Left lobe of liver (tissue), 2 donors: ENCODE measurements around the gene RANBP17. TPM values are rescaled to one million over a fixed set of nuclear protein-coding genes. Genes with fewer than 3 reads are reported as not detected.
"Not testable (repeated sequence)": the region's sequence is repeated elsewhere in the genome, so short reads cannot be mapped to it uniquely, and the experiment has no call there.

Experiments
- ATAC-seq: fragments of 200-7000 bp; cut with Tn5 transposase; one replicate; pipeline ENCODE4 v1.9.1; 2020; ENCODE audit warnings: mild to moderate bottlenecking, moderate library complexity
- DNase-seq: peaks from one replicate; pipeline ENCODE4 v3.0.0-alpha.2; 2020; ENCODE audit warnings: low spot score
- total RNA-seq: library from RNA; stranded (reverse); gene quantifications from one replicate; pipeline ENCODE4 v1.2.1, GENCODE V29; 2021
- donor health status: DM: no; HTN: no; CAD: no; lungs with moderate emphysema.
- donor health status: DM: no; HTN: yes; CAD: no.

RANBP17 gene
- total RNA-seq, 1 donor from 2014 or later: 3.0 TPM

DNA sequence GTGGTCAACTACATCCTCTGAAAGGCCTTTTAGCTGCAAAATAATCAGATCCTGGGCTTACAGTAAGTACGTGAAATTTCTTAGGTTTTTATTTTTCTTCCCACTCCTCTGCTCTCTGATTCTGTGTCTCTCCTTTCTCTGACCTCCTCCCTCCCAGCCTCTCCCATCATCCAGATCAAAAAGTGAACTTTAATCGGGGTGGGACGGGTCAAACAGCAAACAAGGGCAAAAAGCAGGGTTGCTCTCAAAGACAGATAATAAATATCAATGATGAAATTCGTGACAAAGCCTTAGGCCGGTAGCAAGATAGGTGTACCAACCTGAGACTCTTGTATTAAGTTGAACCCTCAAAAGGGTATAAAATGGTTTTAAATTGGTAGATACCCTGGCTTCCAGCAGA, 76.1 kb downstream of the RANBP17 start:
- peak; percentile 78 for ATAC-seq

DNA sequence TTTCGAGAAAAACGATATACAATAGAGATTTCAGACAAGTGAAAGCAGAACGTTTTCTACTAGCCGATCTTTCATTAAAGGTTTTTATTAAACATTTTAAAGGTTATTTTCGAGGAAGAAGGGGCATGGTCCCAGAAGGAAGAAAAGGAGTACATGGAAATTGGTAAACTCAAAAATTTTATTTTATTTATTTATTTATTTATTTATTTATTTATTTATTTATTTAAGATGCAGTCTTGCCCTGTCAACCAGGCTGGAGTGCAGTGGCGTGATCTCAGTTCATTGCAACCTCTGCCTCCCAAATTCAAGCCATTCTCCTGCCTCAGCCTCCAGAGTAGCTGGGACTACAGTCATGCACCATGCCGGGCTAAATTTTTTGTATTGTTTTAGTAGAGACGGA, 77.4 kb downstream of the RANBP17 start:
- no peak for DNase-seq
- ATAC-seq: no peak

More for the DNA sequence above, 76.1 kb downstream of the RANBP17 start:
- no peak for DNase-seq

DNA sequence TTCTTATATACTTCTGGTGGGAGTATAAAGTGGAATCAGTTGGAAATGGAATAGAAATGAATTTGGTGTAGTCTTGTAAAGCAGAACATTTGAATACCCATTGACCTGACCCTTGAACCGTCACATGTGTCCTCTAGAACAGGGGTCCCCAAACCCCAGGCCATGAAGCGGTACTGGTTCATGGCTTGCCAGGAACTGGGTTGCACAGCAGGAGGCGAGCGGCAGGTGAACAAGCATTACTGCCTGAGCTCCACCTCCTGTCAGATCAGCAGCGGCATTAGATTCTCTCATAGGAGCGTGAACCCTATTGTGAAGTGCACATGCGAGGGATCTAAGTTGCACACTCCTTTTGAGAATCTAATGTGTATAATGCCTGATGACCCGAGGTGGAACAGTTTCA, 80.0 kb downstream of the RANBP17 start:
- DNase-seq: no peak
- ATAC-seq: no peak

DNA sequence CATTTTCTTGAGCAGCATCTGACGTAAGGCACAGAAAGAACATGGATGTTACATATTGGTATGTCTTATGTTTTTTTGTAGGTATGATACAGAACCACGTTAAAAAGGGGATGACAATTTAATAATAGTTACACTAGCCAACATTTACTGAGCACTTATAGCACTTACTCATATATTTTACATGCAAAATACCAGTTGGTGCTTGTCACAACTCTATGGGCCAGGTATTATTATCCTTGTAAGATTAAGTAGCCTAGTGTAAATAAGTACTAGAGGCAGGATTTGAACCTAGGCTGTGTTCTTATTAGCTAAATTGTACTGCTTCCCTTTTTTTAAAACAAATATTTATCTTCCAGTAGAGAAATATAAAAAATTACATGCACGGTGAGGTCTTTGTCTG, 83.5 kb downstream of the RANBP17 start:
- DNase-seq (no peak), ATAC-seq (no peak)

DNA sequence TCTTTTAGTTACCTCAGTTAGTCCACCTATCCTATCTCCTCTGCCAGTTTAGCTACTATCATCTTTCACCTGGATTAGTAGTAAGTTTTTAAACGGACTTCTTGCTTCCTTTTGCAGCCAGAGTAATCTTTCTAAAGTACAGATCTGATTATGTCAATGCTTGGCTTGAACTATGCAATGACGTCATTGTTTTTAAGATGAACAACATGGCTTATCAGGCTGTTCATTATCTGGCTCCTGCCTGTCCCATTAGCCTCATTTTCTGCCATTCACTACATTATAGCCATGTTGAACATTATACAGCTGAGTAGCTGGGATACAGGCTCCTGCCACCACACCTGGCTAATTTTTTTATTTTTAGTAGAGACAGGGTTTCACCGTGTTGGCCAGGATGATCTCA, 98.7 kb downstream of the RANBP17 start:
- no peak for ATAC-seq

DNA sequence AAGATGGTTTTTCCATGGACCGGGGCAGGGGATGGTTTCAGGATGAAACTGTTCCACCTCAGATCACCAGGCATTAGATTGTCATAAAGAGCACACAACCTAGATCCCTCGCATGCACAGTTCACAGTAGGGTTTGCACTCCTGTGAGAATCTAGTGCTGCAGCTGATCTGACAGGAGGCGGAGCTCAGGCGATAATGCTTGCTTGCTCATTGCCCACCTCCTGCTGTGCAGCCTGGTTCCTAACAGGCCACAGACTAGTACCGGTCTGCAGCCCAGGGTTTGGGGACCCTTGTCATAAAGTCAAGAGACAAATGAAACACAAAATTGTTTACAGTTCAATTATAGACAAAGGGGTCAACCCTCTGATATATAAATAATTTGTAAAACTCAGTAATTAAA, 101.7 kb downstream of the RANBP17 start:
- ATAC-seq (no peak), DNase-seq (no peak)

More for the DNA sequence above, 98.7 kb downstream of the RANBP17 start:
- no peak for DNase-seq

DNA sequence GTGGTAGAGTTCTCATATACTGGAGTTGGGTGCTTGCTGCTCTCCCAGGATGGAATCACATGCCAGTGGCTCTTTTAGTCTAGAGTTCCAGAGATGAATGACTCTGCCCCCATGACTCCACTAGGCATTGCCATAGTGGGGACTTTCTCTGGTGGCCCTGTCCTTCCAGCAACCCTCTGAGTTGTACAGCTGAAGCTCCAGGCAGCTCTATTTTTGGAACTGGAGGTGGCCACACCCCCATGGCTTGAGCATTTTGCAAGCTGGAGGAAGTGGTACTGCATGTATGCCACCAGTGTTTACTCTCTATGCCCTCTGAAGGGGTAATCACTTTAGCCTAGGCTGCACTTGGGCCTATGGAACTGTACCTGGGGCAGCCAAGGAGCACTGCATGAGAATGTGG, 112.6 kb downstream of the RANBP17 start:
- no peak for DNase-seq

DNA sequence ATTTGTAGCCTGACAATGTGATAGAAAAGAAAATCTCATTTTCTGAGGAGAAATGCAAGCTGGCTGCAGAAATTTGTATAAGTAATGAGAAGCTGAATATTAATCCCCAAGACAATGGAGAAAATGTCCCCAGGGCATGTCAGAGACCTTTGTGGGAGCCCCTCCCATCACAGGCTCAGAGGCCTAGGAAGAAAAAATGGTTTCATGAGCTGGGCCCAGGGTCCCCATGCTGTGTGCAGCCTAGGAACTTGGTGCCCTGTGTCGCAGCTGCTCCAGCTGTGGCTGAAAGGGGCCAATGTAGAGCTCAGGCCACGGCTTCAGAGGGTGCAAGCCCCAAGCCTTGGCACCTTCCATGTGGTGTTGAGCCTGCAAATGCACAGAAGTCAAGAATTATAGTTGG, 118.4 kb downstream of the RANBP17 start:
- not testable (repeated sequence) for DNase-seq, ATAC-seq

More for the DNA sequence above, 112.6 kb downstream of the RANBP17 start:
- ATAC-seq: no peak

DNA sequence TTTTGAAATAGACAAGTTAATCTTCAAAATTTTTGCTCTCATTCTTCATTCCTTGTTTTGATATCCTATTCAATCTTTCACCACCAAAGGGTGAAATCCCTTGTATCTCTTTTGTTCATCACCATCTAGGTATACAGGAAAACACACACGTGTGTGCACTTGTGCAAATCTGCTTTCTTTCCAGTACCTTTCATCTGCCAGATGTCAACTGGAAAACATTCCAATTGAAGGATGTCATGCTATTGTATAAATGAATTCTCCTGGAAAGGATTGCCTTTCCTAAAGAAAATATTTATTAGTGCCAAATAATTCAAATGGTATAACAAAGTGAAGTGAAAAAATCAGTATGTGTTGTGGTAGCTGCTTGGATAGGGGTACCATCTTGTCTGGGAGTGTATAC, 123.7 kb downstream of the RANBP17 start:
- ATAC-seq (no peak), DNase-seq (no peak)

DNA sequence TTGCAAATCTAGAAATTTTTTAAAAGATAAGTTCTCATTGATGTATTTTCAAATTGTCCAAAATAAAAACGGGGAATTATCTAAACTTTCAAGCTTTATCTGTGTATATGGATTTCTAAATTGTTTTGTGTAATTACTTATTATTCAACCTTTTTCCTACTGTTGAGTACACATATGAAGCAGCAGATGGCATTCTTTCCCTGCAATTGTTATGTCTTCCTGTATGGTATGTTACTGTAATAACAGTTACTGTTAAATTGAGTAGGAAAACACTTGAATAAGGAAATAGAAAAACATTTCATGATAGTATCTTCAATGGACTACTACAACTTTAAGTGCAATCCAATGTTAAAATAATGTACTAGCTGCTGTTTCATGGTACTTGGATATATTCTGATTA, 124.8 kb downstream of the RANBP17 start:
- DNase-seq (no peak), ATAC-seq (no peak)

DNA sequence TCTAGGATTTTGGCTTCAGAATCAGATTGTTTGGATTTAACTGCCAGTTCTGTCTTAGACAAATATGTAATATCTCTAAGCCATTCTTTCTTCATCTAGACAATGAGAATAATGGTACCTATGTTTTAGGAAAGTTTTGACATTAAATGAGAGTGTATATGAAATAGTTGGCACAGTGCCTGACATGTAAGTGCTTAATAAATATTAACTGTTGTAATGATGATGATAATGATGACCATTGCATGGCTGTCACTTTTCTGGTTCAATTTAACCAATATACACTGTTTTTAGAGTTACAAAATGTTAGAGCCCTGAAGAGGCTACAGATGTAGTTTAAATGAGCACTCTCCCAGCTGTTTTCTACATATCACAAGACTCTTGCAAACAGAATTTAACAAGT, 131.7 kb downstream of the RANBP17 start:
- DNase-seq: no peak
- no peak for ATAC-seq

DNA sequence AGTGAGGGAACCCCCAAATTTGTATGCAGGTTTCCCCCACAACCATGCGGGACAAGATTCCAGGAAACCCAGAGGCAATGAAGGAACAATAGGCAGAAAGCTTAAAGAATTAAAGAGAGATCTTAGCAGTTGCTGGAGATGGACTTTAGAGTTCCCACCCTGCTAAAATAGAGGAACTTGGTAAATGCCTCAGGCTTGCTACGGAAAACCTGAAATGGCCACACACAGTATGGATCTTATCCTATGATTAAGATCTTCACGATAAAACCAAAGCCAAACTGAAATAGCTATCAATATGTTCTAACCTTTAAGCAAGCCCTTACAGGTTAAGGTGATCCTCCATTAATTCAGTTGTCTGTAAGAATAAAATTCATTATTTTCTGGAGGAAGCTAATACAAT, 148.3 kb downstream of the RANBP17 start:
- DNase-seq: no peak

DNA sequence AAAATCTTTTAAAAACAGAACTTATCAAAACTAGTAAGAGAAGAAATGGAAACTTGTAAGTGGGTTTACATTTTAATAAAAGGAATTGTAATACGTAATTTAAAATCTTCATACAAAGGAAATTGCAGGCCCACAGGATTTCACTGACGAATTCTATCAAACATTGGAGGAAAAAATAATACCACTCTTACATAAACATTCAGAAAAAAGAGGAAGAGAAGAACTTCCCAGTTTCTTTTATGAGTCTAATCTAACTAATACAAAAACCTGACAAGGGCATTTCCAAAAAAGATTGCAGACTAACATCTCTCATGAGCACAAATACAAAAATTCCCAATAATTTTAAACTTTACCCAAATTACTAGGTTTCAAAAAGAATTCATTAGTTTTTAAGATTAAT, 149.0 kb downstream of the RANBP17 start:
- no peak for ATAC-seq
- DNase-seq: no peak

More for the DNA sequence above, 148.3 kb downstream of the RANBP17 start:
- no peak for ATAC-seq

DNA sequence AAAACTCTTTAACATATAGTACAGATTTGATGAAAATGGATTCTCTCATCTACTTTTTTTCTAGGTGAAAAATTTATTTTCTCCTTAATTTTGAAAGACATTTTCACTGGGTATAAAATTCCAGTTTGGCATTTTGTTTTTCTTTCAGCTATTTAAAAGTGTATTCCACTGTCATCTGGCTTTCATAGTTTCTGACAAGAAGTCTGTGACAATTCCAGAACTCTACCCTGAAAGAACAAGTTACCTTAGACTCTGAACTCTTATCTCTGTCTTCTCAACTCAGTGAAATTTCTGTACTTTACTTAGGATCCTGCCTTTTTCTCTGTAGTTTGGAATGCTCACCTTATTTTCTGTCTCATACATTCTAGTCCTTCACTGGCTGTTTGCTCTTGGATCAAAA, 161.7 kb downstream of the RANBP17 start:
- DNase-seq (no peak), ATAC-seq (no peak)

DNA sequence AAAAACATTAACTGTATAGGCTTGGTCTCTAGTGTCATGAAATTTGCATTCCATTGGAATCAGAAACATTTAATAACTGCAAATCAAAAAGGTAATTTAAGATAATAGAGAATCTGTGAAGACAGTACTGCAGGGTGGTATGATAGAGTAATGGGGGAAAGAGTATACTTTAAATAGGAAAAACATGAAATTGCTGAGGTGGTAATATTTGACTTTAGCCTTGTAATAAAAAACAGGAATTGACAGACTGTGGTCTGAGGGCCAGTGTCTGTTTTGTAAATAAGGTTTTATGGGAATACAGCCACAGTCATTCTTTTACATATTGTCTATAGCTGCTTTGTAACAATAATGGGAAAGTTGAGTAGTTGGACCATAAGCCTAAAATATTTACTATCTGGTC, 162.3 kb downstream of the RANBP17 start:
- ATAC-seq: no peak
- DNase-seq: no peak

DNA sequence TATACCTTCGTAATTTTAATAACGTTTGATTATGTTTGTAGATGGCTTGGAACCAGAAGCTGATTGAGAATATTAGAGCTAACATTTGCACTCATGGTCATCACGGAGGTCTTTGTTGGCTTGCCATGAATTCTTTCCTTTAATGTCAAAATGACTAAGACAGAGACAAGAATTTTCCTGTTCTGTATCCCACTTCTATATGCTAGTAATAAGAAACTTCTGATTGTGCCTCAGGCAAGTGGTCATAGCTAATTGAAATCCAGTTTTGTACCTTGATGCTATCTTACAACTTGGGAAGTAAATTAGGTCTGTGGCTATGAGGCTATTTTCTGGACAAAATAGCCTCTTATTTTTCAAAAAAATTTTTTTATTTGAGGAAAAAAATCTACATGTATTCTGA, 167.6 kb downstream of the RANBP17 start:
- no peak for DNase-seq
- ATAC-seq: no peak

DNA sequence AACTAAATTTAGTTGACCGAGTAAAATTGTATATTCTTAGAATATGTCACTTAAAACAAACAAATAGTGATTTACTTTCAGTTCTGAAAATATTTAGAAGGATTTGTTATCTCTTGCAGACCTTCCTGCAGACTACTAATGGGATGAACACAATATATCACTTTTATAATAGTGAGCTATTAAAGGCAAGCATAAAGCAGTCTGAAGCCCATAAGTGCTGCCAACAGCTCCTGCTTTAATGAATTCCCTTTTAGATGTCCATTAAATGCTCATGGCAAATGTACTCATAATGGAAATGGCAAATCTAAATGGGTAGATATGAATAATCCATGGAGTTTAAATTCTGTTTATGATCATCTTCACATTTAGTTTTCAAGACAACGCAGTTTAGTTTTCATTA, 170.2 kb downstream of the RANBP17 start:
- ATAC-seq (no peak), DNase-seq (no peak)

DNA sequence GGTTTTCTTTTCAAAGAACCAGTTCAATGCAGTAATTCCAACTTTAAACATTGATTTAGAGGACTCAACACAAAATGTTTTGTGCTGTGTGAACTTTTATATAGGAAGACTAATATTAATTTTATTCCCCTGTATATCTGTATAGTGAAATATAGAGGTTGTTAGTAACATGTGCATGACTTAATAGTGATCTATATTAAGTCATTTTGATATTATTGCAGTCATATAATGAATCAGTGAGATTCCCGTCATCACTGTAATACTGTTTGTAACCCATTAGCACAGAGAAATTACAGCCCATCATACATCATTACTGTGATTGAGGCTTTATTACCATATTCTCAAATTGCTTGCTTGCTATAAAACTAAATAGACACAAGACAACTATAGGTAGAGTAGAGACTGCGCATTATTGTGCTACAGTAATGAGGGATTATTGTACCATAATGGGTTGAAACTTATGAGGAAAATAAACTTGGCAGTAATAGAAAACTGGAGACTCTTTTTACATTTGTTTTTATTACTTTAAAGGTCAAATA, 170.7 kb downstream of the RANBP17 start:
- ATAC-seq (no peak), DNase-seq (no peak)

DNA sequence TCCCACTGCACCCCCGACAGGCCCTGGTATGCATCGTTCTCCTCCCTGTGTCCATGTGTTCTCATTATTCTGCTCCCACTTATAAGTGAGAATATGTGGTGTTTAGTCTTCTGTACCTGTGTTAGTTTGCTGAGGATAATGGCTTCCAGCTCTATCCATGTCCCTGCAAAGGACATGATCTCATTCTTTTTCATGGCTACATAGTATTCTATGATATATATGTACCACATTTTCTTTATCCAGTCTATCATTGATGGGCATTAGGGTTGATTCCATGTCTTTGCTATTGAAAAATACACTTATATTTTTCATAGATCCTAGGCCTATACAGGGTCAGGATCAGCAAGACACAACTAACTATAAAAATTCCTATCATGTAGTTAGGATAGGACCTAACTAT, 180.1 kb downstream of the RANBP17 start:
- DNase-seq, ATAC-seq: not testable (repeated sequence)

DNA sequence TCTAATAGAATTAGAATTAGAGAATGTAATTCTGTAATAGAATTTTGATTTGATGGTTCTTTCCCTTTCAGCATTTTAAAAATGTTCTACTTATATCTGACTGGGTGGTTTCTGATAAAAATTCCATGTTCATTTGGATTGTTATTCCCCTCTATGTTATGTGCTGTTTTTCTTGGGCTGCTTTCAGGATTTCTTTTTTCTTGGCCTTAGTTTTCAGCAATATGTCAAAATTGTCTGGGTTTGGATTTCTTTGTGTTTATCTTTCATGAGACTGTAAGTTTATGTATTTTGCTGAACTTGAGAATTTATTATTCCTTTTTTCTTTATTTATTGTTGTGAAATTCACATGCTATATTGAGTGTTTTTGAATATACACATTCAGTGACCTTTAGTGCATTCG, 189.1 kb downstream of the RANBP17 start:
- ATAC-seq (no peak), DNase-seq (no peak)

DNA sequence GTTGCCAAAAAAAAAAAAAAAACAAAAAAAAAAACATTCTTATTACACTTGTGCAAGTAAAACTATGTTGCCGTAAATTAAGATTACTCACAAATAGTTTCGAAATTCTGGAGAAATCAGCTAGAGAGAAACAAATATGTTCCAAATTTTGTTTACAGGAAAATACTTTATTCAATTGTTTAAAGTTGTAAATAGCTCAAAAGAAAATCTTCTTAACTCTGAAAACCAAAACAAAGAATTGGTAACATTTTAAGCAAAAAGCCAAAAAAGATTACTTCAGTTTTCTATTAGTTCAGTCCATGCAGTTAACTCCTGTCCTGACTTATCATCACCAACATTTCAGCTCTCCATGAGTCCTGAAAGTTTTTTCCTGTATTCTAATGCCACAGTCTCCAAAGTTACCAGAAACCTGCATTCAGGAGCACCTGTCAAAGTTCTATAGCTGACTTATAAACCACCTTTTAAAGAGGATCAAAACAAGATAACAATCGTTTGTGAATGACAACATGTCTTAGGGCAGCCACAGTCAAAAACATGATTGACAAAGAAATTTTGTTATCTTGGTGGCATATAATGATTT, 194.1 kb downstream of the RANBP17 start:
- DNase-seq (no peak), ATAC-seq (no peak)

DNA sequence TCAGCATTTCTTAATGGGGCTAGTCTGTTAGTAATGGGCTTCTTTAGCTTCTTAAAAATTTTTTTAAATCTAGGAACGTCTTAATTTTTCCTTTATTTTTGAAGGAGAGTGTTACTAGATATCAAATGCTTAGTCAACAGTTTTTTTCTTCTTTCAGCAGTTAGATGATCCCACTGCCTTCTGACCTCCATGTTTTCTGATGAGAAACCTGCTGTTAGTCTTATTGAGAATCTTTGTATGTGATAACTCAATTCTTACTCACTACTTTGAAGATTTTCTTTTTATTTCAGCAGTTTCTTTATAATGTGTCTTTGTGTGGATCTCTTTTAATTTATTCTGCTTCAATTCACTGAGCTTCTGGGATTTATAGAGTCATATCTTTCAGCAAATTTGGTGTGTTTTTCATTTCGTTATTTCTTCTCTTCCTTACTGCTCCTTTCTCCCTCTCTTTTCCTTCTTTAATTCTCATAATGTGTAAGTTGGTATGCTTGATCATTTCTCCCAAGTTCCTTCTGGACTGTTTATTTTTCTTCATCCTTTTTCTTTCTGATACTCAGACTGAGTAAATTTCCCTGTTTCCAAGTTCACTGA, 205.8 kb downstream of the RANBP17 start:
- DNase-seq: no peak
- ATAC-seq: no peak

DNA sequence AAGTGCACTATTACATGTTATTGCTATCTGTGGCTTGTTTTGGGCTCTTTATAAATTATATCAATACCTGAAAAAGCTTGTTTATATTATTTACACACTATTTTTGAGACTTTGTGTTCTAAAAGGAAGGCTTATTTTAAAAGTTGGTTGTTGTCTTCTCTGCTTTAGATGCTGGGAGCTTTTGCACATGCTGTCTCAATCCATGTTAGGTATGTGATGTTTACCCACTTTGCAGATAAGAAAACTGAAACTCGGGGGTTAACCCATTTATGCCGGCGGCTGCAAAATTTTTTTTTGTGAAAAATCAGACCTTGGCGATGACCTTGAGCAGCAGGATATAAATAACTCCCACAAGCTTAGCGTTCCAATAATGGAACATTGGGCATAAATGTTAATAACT, 212.9 kb downstream of the RANBP17 start:
- ATAC-seq (no peak), DNase-seq (no peak)
